Stimulated activated CD8-positive, alpha-beta memory T cell treated with anti-CD3 and anti-CD28 coated beads, Interleukin-4, amount 100 ng/mL, for 24 hours (primary cell): ENCODE measurements around the gene FHOD3.

Experiments
- DNase-seq: peaks from one replicate; pipeline ENCODE4 v3.0.0-alpha.2; 2020; ENCODE audit warnings: low read depth

Gene FHOD3

DNA sequence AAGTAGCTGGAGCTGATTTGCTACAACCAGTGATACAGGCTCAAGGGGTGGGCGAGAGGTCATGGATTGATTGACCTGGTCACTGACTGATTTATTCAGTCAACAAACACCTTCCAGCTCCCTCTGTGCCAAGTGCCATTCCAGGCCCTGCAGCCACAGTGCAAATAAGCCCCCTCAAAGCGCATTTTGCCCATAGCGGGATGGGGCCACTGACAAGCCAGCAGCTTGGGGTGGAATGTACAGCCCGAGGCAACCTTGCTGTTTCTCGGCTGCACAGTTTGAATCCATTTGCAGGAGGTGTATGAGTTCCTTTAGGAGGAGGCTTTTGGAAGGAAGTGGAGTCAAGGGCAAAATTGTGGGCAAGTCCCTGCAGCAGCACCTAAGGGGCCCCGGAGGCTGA, 296.1 kb downstream of the FHOD3 start:
- no peak for DNase-seq

- no peak for DNase-seq
Measured at GRCh38 chr18:36594621-36595020, 297.1 kb downstream of the FHOD3 start.

DNA sequence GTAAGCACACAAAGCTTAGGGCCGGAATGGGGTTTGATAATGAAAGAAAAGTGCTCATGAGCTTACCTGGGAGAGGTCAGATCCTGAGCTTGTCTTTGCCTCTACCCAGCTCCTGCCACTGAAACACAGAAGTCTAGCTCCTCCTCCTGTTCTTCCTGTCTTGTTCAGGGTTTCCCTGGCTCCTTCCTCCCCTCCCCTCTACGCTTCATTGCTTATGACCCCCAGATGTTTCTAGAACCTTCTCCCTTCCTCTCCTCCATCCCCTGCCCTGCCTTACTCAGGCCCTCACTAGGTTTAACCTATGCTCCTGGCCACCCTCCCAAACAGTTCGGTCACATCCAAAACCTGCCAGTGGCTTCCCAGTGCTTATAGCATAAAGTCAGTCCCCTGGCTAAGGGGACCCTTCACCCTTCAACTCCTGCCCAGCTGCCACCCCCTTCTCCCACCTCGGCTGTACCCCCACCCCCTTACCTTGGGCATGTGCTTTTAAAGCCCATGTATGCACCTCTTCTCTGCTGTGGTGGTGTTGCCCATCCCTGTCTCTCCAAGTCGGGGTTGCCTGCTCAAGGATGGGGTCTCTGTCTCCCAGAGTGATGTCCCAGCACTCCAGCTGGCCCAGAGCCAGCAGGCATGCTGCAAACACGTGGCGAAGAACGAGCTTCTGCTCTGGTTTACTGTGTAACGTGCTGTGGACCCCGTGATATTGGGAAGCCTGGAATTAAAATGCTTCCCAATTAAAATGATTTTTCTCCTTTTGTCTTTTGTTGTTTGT, 297.7 kb downstream of the FHOD3 start:
- no peak for DNase-seq

- DNase-seq: no peak
Measured at GRCh38 chr18:36595818-36596215, 298.3 kb downstream of the FHOD3 start.

DNA sequence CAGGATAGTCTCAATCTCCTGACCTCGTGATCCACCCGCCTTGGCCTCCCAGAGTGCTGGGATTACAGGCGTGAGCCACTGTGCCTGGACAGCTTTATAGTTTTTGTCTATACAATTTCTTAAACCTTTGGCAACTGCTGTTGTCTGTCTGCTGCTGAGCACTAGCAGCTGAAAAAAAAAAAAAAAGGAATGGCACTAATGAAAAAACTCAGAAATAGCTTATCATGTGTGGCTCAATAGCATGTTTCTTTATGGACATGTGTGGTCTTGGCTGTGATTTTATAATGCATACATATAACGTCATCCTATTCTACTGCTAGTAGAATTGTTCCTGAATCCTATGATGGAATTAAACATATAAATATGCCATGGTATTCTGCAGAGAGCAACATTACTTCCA, 300.1 kb downstream of the FHOD3 start:
- DNase-seq: no peak

GRCh38 chr18:36600548-36600947, 303.0 kb downstream of the FHOD3 start:
- DNase-seq: no peak

DNA sequence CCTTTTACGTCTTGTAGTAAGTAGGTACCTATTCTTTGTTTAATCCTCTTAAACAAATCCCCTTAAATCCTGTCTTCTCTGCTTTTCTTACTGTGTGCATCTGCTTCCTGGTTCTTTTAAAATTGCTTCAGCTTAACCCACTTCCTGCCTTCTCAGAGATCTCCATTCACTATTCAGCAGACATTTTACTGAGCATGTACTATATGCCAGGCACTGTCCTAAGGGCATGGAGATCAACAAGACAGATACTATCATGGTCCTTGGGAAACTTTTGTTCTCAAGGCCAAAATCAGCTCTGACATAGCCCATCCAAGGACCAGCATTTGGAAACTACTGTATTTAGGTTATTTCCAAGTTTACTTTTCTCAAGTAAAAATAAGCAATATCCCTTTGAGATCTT, 303.8 kb downstream of the FHOD3 start:
- DNase-seq: no peak

DNA sequence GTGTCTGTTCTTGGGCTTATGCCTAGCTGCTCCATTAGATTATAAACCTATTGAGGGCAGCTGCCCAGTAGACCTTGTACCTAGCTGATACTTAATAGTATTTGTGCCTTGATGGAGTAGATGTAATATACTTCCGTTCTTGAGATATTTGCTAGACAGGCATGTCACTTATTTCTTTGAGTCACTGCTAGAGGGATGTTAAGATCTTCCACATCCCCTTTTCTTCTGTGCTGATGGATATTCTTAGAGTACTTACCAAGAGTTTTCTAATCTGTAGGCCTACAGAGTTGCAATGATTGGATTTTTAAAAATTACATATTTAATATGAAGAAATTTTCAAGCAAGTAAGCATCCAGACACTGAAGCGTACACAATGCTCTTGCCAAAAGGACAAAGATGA, 304.6 kb downstream of the FHOD3 start:
- DNase-seq: no peak

DNA sequence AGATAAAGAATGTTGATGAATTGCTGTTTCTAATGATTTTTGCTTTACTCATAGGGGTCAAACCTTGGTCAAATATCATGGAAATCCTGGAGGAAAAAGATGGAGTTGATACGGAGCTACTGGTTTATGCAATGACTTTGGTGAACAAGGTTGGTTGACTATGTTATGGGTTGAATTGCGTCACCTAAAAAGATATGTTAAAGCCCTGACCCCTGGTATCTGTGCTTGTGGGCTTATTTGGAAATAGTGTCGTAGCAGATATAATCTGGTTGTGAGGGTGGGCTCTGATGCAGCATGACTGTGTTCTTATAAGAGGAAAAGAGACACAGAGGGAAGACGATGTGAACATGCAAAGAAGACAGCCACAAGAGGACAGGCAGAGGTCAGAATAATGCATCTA, 305.1 kb downstream of the FHOD3 start:
- DNase-seq: no peak

DNA sequence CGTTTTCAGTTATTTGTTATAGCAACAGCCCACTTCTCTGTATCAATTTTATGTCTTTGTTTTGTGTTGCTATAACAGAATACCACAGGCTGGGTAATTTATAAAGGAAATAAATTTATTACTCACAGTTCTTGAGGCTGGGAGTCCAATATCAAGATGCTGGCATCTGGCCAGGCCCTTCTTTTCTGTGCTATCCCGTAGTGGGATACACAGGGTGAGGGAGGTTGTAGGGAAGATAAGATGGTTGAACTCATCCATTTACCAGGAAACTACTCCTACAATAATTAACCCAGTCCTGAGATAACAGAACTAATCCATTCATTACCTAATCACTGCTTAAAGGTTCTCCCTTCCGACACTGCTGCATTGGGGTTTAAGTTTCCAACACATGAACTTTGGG, 310.6 kb downstream of the FHOD3 start:
- DNase-seq: no peak

DNA sequence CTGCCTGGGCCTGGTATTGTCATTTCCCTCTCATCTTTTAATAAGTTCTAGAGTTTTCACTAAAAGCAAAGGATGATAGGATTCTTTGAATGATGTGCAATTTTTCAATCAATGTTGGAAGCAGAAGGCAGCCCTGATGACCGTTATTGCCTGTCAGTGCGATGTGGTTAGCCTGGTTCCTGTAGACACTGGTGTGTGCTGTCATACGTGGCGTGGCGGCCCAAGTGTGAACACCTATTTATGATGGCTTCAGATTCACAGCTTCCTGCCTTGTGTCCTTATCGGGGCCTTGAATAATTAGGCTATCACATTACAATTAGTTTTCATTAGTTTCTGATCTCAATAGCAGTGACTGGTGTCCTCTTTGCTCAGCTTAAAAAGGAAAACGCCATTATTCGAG, 312.7 kb downstream of the FHOD3 start:
- no peak for DNase-seq

- no peak for DNase-seq
Measured at GRCh38 chr18:36610661-36611060, 313.1 kb downstream of the FHOD3 start.

GRCh38 chr18:36613069-36613468, 315.6 kb downstream of the FHOD3 start:
- no peak for DNase-seq

DNA sequence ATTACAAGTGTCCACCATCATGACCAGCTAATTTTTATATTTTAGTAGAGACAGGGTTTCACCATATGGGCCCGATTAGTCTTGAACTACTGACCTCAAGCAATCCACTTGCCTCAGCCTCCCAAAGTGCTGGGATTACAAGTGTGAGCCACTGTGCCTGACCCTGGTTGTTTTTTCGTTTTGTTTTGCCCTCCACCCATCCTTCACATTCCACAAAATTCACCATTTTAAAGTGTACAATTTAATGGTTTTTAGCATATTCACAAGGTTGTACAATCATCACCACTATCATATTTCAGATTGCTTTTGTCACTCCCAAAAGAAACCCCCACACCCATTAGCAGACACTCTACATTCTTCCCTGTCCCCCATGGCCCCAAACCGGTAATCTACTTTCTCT, 316.3 kb downstream of the FHOD3 start:
- DNase-seq: no peak

GRCh38 chr18:36620788-36621187, 323.3 kb downstream of the FHOD3 start:
- no peak for DNase-seq

DNA sequence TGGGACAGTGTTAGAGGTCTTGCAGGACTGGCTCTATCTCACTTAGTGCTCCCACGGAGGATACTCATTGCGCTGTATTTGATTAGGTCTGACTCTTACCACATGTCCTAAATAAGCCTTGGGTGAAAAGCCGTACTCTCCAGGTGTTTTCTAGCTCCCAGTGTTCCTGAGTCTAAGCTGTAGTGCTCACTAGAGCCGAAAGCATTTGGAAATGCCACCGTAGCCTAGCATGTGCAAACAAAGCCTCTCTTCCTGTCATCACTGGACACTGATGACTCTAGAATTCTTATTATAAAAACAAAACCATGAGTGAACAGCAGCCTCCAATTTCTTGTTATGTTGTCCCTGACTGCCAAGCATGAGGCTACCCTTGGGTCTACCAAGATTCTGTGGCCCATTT, 325.1 kb downstream of the FHOD3 start:
- DNase-seq: no peak

DNA sequence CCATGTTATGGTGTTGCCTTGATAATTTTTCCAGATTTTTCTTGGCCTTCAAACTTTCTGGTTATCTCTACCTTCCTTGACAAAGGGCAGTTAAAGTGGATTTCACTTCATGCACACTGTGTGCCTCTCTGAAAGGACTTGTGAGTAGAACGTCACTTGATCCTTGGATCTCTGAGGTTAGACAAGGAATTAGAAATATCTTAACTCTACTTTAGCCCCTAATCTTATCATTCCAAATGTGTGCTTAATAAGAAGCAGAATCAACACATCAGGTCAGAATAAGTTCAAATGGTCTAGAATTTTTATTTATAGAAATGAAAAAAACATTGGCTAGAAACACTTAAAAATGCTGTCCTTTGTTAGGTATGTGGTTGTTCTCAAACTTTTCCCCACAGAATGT, 325.6 kb downstream of the FHOD3 start:
- no peak for DNase-seq

DNA sequence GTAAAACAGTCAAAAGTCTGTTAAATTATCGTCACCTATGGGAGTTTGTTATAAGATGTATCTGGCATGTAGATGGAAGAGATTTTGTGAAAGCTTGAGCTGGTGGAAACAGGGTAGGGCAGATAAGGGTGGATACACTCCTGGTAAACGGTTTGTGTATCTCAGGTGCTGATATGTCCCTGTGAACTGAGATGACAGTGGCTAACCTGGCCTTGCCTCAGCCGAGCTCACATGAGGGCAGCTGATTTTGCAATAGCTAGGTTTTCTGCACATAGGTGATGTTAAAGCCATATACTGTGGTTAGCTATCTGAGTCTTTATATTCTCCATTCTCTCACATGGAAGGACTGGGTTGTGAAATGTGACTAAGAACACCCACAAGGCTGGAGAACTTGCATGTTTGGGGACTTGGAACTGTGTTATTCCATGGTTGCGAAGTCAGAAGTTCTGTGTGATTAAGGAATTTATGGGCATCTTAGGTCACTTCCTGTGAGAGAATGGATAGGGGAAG, 326.2 kb downstream of the FHOD3 start:
- DNase-seq: no peak

GRCh38 chr18:36624451-36625167, 327.1 kb downstream of the FHOD3 start:
- no peak for DNase-seq

DNA sequence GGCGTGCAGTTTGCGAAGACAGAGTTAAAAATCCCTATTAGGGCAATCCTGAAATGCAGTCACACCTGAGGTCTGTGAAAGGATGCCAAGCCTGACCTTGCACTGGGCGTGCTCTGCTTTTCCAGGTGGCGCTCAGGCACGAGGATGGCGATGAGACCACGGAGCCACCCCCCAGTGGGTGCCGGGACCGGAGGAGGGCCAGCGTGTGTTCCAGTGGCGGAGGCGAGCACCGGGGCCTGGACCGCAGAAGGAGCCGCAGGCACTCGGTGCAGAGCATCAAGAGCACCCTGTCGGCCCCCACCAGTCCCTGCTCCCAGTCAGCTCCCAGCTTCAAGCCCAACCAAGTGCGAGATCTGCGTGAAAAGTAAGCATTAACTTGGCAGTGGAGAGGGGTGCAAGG, 327.9 kb downstream of the FHOD3 start:
- DNase-seq: no peak

DNA sequence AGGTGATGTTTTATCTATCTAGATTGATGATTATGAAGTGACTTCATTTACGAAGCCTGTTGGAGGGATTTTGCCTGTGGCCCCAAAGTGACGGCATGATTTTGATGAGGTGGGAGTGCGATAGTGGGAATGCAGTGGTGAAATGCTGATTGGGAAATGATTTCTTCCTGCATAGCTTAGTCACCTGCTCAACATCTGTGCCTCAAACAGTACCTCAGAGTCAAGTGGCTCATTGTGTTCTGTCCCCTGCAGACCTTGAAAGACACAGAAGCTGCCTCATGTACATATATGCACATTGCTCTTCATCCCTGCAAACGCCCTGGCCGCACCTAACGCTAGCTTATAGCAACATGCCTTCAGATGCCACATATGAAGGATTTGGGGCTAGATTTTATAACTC, 330.1 kb downstream of the FHOD3 start:
- DNase-seq: no peak

- DNase-seq: no peak
Measured at GRCh38 chr18:36628435-36629137, 331.1 kb downstream of the FHOD3 start.

GRCh38 chr18:36629138-36629530, 331.6 kb downstream of the FHOD3 start:
- DNase-seq: no peak
